Neural progenitor cell (in vitro differentiated cells): ENCODE measurements around the gene ZGPAT.

Experiments
- CTCF ChIP-seq: fragments of 200-600 bp; sonication (generic); IDR thresholded peaks from 2 replicates; pipeline ENCODE4 v1.5.1; 2017; ENCODE audit warnings: antibody characterized with exemption, mild to moderate bottlenecking
- EZH2 ChIP-seq: fragments of 200-600 bp; sonication (generic); IDR thresholded peaks from 2 replicates; pipeline ENCODE4 v1.6.1; 2017; ENCODE audit warnings: antibody characterized with exemption, mild to moderate bottlenecking, moderate library complexity
- EZH2phosphoT487 ChIP-seq: fragments of 200-600 bp; sonication (generic); IDR thresholded peaks from 2 replicates; pipeline ENCODE4 v1.6.1; 2017; ENCODE audit warnings: antibody characterized with exemption

- TF ChIP-seq CTCF (no peak), EZH2phosphoT487 (no peak), EZH2 (no peak)
Measured at GRCh38 chr20:63686492-63687321, 21.1 kb upstream of the ZGPAT start.
